ENCODE measurements around the gene SP8. TPM values are rescaled to one million over a fixed set of nuclear protein-coding genes. Genes with fewer than 3 reads are reported as not detected.

Gene SP8
- polyA plus RNA-seq, 1 donor (not counting 4 experiments of a cell fraction or from before 2014, with no cell fraction given): 0.17 TPM

DNA sequence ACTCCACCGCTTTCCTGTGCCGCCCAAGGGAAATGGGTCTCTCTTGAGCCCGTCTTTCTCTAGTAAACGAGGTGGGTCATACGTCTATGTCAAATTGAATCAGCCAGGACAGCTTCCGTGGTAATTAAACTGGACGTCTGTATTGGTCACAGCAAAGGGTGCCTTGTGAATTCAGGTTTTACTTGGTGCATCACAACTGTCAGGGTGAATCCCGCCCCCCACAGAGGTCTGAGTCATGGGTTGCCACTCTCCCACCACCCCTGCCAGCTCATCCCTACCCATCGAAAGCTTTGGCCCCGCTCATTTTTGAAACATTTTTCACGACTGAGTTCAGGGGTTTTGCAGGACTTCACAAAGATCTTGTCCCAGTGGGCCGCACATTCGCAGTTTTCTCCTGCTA is 8.0 kb upstream of the SP8 start:
- no peak overlapping the region for H3K27ac ChIP-seq (ENCODE audit: control insufficient read depth, insufficient read depth, low read length)
- FAIRE-seq: no peak
- dilution Hi-C loops (cut with MboI; ENCODE audit: extremely low pct_ligation_motif_present, low sequenced_read_pairs): no loop called here
- H3K79me2 ChIP-seq (ENCODE audit: control insufficient read depth, insufficient read depth, low read length): no peaks in the 10 kb centered on the region
- H2AFZ ChIP-seq (ENCODE audit: control insufficient read depth, low read length): no peak overlapping the region
- H3K27me3 ChIP-seq (ENCODE audit: control insufficient read depth, extremely low read depth, insufficient read depth, low read length): peaks cover 78% of the 10 kb centered on the region
- TF ChIP-seq EZH2 (IDR thresholded peaks at IDR 0.05; ENCODE audit: low read length): no peak
- TF ChIP-seq, protein P1, sequence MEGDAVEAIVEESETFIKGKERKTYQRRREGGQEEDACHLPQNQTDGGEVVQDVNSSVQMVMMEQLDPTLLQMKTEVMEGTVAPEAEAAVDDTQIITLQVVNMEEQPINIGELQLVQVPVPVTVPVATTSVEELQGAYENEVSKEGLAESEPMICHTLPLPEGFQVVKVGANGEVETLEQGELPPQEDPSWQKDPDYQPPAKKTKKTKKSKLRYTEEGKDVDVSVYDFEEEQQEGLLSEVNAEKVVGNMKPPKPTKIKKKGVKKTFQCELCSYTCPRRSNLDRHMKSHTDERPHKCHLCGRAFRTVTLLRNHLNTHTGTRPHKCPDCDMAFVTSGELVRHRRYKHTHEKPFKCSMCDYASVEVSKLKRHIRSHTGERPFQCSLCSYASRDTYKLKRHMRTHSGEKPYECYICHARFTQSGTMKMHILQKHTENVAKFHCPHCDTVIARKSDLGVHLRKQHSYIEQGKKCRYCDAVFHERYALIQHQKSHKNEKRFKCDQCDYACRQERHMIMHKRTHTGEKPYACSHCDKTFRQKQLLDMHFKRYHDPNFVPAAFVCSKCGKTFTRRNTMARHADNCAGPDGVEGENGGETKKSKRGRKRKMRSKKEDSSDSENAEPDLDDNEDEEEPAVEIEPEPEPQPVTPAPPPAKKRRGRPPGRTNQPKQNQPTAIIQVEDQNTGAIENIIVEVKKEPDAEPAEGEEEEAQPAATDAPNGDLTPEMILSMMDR (optimal IDR thresholded peaks at IDR 0.05 in 1 of 3, IDR thresholded peaks at IDR 0.05 in 1 of 3, conservative IDR thresholded peaks at IDR 0.05 in 1 of 3; ENCODE audit: extremely low read depth in 1 of 3, insufficient read depth in 2 of 3, low read length in 3 of 3): no peak
- H3K9me1 ChIP-seq (ENCODE audit: control insufficient read depth, extremely low read depth, insufficient read depth, low read length): no peaks in the 10 kb centered on the region
- no peak overlapping the region for H3K4me2 ChIP-seq (ENCODE audit: control insufficient read depth, extremely low read depth, insufficient read depth, low read depth, low read length)
- H3K36me3 ChIP-seq (ENCODE audit: control insufficient read depth in 2 of 2, extremely low read depth in 1 of 2, insufficient read depth in 2 of 2, low read length in 2 of 2): no peaks in the 10 kb centered on the region
- peaks cover 5% of the 10 kb centered on the region for H3K4me1 ChIP-seq (ENCODE audit: control insufficient read depth, extremely low read depth, insufficient read depth, low read length)
- H3K9ac ChIP-seq (ENCODE audit: control insufficient read depth, extremely low read depth, insufficient read depth, low read length): no peak overlapping the region
- no peaks in the 10 kb centered on the region for H3K9me3 ChIP-seq (ENCODE audit: control insufficient read depth, low read depth, low read length)
- no peak overlapping the region for H3K4me3 ChIP-seq (ENCODE audit: control insufficient read depth in 2 of 3, extremely low read depth in 1 of 3, insufficient read depth in 2 of 3, low read depth in 1 of 3, low read length in 3 of 3)
- no peaks in the 10 kb centered on the region for H4K20me1 ChIP-seq (ENCODE audit: control insufficient read depth, extremely low read depth, insufficient read depth, low read length)
- no peak for DNase-seq (ENCODE audit: low read depth, low spot score)

GRCh38 chr7:20793694-20794394 is 7.2 kb upstream of the SP8 start:
- Histone ChIP-seq H3K9me3 (ENCODE audit: control insufficient read depth, low read depth, low read length) (no peaks in the 10 kb centered on the region), H3K4me1 (ENCODE audit: control insufficient read depth, extremely low read depth, insufficient read depth, low read length) (peaks cover 5% of the 10 kb centered on the region), H3K9ac (ENCODE audit: control insufficient read depth, extremely low read depth, insufficient read depth, low read length) (no peak overlapping the region), H3K79me2 (ENCODE audit: control insufficient read depth, insufficient read depth, low read length) (no peaks in the 10 kb centered on the region), H3K9me1 (ENCODE audit: control insufficient read depth, extremely low read depth, insufficient read depth, low read length) (no peaks in the 10 kb centered on the region), H3K4me3 (ENCODE audit: control insufficient read depth in 2 of 3, extremely low read depth in 1 of 3, insufficient read depth in 2 of 3, low read depth in 1 of 3, low read length in 3 of 3) (no peak overlapping the region), H2AFZ (ENCODE audit: control insufficient read depth, low read length) (no peak overlapping the region), H3K36me3 (ENCODE audit: control insufficient read depth in 2 of 2, extremely low read depth in 1 of 2, insufficient read depth in 2 of 2, low read length in 2 of 2) (no peaks in the 10 kb centered on the region), H3K27me3 (ENCODE audit: control insufficient read depth, extremely low read depth, insufficient read depth, low read length) (peaks cover 83% of the 10 kb centered on the region), H3K4me2 (ENCODE audit: control insufficient read depth, extremely low read depth, insufficient read depth, low read depth, low read length) (peak overlapping the region; percentile 3), H3K27ac (ENCODE audit: control insufficient read depth, insufficient read depth, low read length) (no peak overlapping the region), H4K20me1 (ENCODE audit: control insufficient read depth, extremely low read depth, insufficient read depth, low read length) (no peaks in the 10 kb centered on the region)
- dilution Hi-C loops (cut with MboI; ENCODE audit: extremely low pct_ligation_motif_present, low sequenced_read_pairs): no loop called here
- FAIRE-seq (no peak), DNase-seq (ENCODE audit: low read depth, low spot score) (no peak)
- TF ChIP-seq, protein P1 (optimal IDR thresholded peaks at IDR 0.05 in 1 of 3, IDR thresholded peaks at IDR 0.05 in 1 of 3, conservative IDR thresholded peaks at IDR 0.05 in 1 of 3; ENCODE audit: extremely low read depth in 1 of 3, insufficient read depth in 2 of 3, low read length in 3 of 3): no peak
- peak; percentile 55 for TF ChIP-seq EZH2 (IDR thresholded peaks at IDR 0.05; ENCODE audit: low read length)
